ENCODE measurements around the gene CDH4.

- TF ChIP-seq JUN (IDR thresholded peaks at IDR 0.05; ENCODE audit: borderline replicate concordance, insufficient read depth, insufficient read length, low read depth): no peak
- TF ChIP-seq EZH2 (IDR thresholded peaks at IDR 0.05; ENCODE audit: borderline replicate concordance, low read depth, low read length, severe bottlenecking): no peak
- TF ChIP-seq CTCF (IDR thresholded peaks at IDR 0.05; ENCODE audit: extremely low read depth in 1 of 2, insufficient read depth in 1 of 2, low read depth in 1 of 2, low read length in 2 of 2): no peak
- peak; percentile 43 for TF ChIP-seq FOS (IDR thresholded peaks at IDR 0.05; ENCODE audit: borderline replicate concordance, insufficient read depth, low read length)
- no peak for TF ChIP-seq GATA2 (IDR thresholded peaks at IDR 0.05; ENCODE audit: insufficient read depth, insufficient read length, low read depth, low read length)
- no peak for TF ChIP-seq POLR2A (IDR thresholded peaks at IDR 0.05; ENCODE audit: low read depth, low read length)
- TF ChIP-seq POLR2AphosphoS5 (IDR thresholded peaks at IDR 0.05; ENCODE audit: insufficient read depth, low read depth, low read length): no peak
- TF ChIP-seq MAX (IDR thresholded peaks at IDR 0.05; ENCODE audit: insufficient read depth, insufficient read length): no peak
- no peak for TF ChIP-seq MYC (IDR thresholded peaks at IDR 0.05; ENCODE audit: low read depth, low read length)
Observed at GRCh38 chr20:61588411-61589385, 336.6 kb downstream of the CDH4 start.

Measured in endothelial cell of umbilical vein (primary cell).